GM04504 (cell line): ENCODE data around the gene YTHDF1.

Experiments used
- DNase-seq: peaks from one replicate; pipeline ENCODE4 v3.0.0-alpha.2; 2012; ENCODE audit warnings: low read depth

YTHDF1 gene

DNA sequence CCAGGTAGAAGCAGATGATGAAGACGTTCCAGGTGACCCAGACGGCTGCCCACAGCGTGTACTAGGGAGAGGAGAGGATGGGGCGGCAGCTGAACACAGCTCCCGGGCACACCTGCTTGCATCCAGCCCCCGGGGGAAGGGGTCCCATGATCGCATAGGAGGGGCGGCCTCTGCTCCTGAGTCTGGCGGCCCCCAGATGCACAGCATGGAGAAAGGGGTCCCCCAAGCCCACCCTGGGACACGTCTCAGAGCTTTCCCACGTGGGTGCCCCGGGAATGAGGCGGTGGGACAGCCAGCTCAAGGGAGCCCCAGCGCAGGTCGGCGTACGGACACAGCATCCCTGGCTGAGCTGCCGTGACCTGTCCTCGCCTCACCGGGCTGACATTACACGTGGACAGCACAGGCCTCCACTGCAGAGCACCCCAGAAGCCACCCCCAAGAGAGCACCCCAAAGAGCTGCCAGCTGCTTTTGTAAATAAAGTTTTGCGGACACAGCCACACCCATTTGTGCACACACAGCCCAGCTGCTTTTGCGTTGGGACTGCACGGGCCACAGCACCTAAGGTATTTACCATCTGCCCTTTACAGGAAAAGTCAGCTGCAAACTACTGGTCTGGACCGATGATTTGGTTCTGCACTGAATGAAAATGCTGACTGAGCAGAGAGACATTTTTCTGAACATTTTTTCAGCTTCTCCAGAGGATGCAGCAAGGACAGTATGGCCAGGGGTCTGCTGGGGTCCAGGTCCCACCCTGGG is 33.1 kb upstream of the YTHDF1 start:
- no peak for DNase-seq

DNA sequence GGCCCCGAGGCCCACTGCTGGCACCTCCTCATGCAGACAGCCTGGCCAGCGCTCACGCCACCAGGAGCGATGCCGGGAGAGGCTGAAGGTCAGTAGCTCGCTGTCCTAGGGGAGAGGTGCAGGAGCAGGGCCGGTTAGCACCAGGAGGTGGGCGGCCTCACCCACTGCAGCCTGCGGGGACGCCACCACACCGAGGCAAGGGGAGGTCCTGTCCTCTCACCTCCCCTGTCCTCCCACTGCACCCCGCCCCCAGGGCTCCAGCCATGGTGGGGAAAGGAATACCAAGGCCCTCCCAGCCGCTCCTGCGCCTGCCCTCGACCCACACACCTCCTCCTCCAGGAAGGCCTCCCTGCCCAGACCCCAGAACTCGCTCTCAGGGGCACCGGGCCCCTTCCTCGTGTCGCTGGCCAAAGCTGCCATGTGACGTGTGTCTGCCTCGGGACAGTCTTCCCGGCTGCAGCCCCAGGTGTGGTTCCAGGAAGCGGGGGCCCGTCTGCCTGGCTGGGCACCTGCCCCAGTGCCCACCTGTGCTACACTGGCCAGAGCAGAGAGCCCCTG is 31.8 kb upstream of the YTHDF1 start:
- DNase-seq = no peak

- DNase-seq = no peak
Measured at GRCh38 chr20:63246490-63247288, 30.8 kb upstream of the YTHDF1 start.

- no peak for DNase-seq
Measured at GRCh38 chr20:63244468-63244867, 28.5 kb upstream of the YTHDF1 start.

DNA sequence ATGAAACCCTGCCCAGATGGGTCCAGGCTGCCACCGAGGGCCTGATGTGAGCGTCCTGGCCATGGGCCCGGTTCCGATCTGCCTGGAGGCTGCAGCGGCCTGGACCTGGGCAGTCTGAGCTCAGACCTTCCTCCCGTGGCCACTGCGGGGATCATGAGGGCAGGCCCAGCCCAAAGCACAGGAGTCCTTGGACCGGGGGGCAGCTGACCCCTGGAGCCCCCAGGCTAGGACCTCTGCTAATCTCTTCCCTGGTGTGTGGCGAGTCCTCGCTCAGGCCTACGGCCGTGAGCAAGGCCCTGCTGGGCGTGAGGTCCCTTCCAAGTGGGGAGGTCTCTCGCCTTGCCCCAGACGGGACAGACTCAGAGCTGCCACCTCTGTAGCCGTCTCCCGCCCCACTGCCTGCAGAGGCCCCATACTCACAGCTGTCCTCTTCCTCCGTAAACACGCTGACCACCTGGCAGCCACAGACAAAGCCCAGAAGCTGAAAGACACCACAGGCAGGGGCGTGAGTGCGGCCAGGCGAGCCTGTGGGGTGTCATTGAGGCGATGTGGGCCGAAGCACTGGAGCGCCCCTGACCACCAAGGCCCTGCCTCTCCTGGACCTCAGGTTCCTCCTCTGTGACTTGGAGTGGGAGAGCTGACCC is 27.8 kb upstream of the YTHDF1 start:
- no peak for DNase-seq

DNA sequence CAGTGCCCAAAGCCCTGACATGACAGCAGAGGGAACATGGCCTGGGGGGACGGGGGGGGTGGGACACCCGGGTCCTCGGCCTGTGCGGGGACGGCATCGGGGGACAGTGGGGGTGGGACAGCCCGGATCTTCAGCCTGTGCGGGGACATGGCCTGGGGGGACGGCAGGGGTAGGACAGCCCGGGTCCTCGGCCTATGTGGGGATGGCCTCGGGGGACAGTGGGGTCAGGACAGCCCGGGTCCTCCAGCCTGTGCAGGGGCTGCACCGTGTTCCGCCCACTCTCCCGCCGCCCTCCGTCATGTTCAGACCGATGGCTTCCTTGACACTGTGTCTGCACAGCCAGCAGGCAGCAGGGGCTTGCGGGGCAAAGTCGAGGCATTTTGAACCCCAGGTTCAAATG is 26.8 kb upstream of the YTHDF1 start:
- no peak for DNase-seq

DNA sequence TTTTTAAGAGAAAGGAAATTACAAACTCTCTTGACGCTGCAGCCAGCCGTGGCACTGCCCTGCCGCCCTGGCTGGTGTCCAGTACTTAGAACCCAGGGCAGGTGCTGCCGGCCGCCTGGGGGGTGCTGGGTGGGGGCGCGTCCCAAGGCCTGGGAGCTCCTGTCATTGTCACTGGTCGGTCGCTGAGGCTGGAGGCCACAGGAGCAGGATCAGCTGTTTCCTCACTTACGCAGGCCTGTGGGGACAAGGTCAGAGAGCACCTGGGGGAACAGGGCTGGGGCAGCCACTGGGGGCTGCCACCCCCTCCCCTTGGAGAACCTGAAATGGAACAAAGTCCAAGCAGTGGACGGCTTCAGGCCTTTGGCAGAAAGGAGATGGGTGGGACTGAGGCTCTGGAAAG is 25.3 kb upstream of the YTHDF1 start:
- DNase-seq = no peak

GRCh38 chr20:63240004-63240403 is 24.1 kb upstream of the YTHDF1 start:
- DNase-seq = no peak

DNA sequence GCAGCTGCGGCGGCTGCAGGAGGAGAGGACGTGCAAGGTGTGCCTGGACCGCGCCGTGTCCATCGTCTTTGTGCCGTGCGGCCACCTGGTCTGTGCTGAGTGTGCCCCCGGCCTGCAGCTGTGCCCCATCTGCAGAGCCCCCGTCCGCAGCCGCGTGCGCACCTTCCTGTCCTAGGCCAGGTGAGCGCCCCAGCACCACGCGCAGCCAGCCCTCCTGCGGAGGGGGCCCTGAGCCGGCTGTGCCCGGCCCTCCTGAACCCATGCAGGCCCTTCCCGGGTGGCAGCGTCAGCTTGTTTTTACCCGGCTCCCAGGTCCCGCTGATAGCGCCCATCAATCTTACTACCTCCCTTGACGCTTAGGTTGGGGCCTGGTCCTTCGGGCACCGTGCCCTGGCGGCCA is 23.5 kb upstream of the YTHDF1 start:
- DNase-seq = no peak

- DNase-seq = no peak
Measured at GRCh38 chr20:63238514-63239125, 22.7 kb upstream of the YTHDF1 start.

DNA sequence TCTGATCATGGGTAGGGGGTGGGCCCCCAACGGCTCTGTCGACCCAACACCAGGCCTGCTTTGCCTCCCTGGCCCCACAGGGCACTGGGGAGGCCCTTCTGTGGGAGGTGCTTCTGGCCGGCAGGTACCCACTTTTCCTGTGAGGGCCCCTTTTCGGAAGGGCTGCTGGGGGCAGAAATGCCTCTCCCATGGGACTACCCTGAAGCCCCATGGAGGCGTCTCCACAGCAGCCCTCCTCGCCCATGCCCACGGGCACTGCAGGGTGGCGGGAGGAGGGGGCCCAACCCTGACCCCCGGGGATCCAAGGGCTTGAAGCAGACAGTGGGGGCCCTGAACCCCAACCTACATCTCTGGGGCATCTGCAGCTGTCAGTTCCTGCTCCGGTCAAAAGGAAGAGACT is 22.1 kb upstream of the YTHDF1 start:
- no peak for DNase-seq

DNA sequence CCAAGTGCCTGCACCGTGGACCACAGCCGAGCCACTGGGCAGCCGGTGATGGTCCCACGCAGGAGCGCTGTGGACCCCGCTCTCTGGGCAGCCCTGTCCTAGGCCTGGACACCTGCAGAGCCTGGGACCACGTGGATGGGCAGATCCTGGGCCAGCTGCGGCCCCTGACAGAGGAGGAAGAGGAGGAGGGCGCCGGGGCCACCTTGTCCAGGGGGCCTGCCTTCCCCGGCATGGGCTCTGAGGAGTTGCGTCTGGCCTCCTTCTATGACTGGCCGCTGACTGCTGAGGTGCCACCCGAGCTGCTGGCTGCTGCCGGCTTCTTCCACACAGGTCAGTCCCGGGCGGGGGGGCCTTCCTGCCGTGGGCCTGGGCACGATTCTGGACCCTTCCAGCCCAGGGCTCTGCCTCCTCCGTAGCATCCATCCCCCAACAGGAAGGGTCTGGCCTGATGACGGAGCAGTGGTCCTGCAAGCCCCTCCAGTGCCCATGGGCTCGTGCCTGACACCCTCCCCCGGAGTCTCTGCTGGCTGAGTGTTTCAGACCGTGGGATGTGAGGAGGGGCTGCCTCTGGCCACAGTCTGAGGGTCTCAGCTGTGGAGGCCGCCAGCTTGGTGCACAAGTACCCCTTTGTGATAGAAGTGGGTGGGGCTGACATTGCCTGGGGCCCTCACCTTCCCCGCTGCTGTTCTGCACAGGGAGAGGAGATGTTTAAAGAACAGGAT is 20.3 kb upstream of the YTHDF1 start:
- DNase-seq = no peak

DNA sequence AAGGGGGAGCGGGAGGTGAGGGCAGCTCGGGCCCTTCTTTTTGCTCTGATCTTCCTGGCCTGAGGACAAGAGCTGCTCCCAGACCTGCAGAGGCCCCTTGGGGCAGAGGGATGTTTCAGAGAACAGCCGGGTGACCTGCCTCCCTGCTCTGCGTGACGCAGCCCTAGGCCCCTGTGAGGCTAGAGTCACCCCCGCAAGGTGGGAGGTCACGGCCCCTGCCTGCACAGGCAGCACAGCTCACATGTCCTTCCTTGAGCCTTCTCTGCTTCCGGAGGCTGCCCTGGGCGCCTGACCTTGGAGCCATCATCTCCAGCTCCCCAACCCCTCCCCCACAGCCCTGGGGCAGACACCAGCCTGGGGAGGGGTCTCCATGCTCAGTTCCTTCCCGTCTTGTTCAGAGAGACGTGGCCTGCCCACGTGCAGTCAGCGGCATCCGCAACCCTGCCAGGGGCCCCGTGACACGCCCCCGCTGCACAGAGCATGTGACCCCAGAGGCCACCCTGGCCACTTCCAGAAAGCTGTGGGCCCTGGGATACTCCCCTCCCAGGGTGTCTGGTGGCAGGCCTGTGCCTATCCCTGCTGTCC is 19.6 kb upstream of the YTHDF1 start, which contains the start of gene BIRC7:
BIRC7 (plus strand) TSS at position 507 of the 585 bp plus-strand sequence. CDS start 192 bp downstream, outside the sequence.
- DNase-seq = no peak

- DNase-seq = no peak
Measured at GRCh38 chr20:63234693-63235398, 18.9 kb upstream of the YTHDF1 start.

DNA sequence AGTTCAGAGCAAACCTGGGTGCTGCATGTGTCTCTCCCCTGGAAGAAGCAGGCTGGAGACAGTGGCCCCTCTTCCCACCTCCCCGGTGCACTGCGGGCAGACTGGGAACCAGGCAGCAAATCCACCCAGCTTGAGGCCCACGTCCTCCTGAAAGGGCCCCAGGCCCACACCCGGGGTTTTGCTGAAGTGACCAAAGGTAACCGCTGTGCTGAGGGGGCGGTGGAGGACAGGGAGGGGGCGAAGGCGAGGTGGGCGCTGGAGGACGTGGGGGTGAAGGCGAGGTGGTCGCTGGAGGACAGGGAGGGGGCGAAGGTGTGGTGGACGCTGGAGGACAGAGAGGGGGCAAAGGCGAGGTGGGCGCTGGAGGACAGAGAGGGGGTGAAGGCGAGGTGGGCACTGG is 18.0 kb upstream of the YTHDF1 start:
- DNase-seq = no peak

GRCh38 chr20:63233061-63233344 is 17.1 kb upstream of the YTHDF1 start:
- DNase-seq = no peak

- peak; percentile 76 for DNase-seq
Measured at GRCh38 chr20:63232235-63233060, 16.5 kb upstream of the YTHDF1 start.

DNA sequence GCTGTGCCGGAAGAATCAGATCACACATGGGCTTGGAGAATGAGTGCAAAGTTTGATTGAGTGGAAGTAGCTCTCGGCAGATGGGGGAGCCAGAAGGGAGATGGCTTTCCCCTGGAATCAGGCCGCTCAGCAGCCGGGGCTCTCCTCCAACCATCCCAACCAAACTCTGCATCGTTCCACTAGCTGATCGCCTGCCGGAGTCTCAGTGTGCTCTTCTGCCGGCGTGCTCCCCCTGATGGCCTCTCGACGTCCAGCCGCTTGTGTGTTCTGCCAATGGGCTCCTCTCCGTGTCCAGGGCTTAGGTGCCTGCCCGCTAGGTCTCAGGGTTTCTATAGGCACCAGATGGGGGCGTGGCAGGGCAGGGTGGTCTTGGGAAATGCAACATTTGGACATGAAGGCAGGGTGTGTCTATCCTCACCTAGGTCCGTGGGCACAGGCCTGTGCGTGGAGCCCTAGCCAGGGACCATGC is 14.9 kb upstream of the YTHDF1 start:
- peak; percentile 33 for DNase-seq

- DNase-seq = no peak
Measured at GRCh38 chr20:63228806-63229205, 12.9 kb upstream of the YTHDF1 start.

- no peak for DNase-seq
Measured at GRCh38 chr20:63227260-63227659, 11.3 kb upstream of the YTHDF1 start.
